Ascending aorta (tissue), 2 donors: ENCODE results near the gene LHX3. TPM values are rescaled to one million over a fixed set of nuclear protein-coding genes. Genes with fewer than 3 reads are reported as not detected.

Experiments used
- DNase-seq, 2 donors: peaks; one replicate each; pipeline ENCODE4 v3.0.0-alpha.2; 2019; ENCODE audit warnings: low spot score in 2 of 2
- H3K27ac ChIP-seq, 2 donors: fragments of 200-600 bp; sonication (generic); one replicate each; pipeline ENCODE4 v1.5.1; 2016 to 2017; ENCODE audit warnings: mild to moderate bottlenecking in 1 of 2
- H3K27me3 ChIP-seq: fragments of 200-600 bp; sonication (generic); one replicate; pipeline ENCODE4 v1.5.1; 2017
- H3K36me3 ChIP-seq, 2 donors: fragments of 200-600 bp; sonication (generic); one replicate each; pipeline ENCODE4 v1.5.1; 2016
- H3K4me1 ChIP-seq, 2 donors: fragments of 200-600 bp; sonication (generic); one replicate each; pipeline ENCODE4 v1.5.1; 2016 to 2017; ENCODE audit warnings: mild to moderate bottlenecking in 1 of 2
- H3K4me3 ChIP-seq, 2 donors: fragments of 200-600 bp; sonication (generic); one replicate each; pipeline ENCODE4 v1.5.1; 2016 to 2017; ENCODE audit warnings: mild to moderate bottlenecking in 1 of 2
- H3K9me3 ChIP-seq, 2 donors: fragments of 200-600 bp; sonication (generic); one replicate each; pipeline ENCODE4 v1.5.1; 2016
- intact Hi-C: fragments of 100-400 bp; cut with DNase I; formaldehyde crosslinking; loops from one replicate; pipeline ENCODE4 v1.15.1; 2023
- total RNA-seq: library from RNA; depleted of rRNA; stranded (reverse); fragments of >200 nt; gene quantifications from one replicate; pipeline ENCODE4 v1.1.0, GENCODE V29; 2016
- TF ChIP-seq, protein P1 (sequence below), 3 experiments: fragments of 200-600 bp in 2 of 3; fragments of 450-650 bp in 1 of 3; sonication (generic) in 2 of 3; IDR thresholded peaks; one replicate each; pipeline ENCODE4 v1.5.1; 2016 to 2019; ENCODE audit warnings: antibody characterized with exemption in 3 of 3, mild to moderate bottlenecking in 1 of 3, moderate library complexity in 1 of 3

Gene LHX3
- total RNA-seq, 1 donor from 2014 or later, result not detected

DNA sequence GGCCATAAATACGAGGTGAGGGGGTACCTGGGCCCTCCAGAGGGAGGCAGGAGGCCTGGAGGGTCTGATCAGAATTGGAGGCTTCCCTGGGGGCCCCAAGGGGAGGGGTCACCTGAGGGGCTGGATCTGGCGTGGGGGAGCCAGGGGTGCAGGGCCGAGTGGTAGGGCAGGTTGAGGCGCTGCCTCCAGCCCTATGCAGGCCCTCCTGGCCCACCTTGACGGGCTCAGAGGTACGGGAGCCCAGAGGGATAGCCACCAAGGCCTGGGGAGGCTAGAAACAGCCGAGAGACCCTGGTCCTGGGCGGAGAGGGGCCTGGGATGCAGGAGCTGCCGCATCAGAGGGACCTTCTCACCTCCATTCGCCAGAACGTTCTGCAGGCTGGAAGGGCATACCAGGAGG, 24.3 kb downstream of the LHX3 start:
- H3K27me3 ChIP-seq, result no peaks in the 10 kb centered on the region
- intact Hi-C loops, result no loop called here
- TF ChIP-seq, protein P1, sequence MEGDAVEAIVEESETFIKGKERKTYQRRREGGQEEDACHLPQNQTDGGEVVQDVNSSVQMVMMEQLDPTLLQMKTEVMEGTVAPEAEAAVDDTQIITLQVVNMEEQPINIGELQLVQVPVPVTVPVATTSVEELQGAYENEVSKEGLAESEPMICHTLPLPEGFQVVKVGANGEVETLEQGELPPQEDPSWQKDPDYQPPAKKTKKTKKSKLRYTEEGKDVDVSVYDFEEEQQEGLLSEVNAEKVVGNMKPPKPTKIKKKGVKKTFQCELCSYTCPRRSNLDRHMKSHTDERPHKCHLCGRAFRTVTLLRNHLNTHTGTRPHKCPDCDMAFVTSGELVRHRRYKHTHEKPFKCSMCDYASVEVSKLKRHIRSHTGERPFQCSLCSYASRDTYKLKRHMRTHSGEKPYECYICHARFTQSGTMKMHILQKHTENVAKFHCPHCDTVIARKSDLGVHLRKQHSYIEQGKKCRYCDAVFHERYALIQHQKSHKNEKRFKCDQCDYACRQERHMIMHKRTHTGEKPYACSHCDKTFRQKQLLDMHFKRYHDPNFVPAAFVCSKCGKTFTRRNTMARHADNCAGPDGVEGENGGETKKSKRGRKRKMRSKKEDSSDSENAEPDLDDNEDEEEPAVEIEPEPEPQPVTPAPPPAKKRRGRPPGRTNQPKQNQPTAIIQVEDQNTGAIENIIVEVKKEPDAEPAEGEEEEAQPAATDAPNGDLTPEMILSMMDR (IDR thresholded peaks at IDR 0.05), result no peak
- no peak for DNase-seq
- no peaks in the 10 kb centered on the region for H3K36me3 ChIP-seq
- H3K27ac ChIP-seq, result no peak overlapping the region
- H3K4me3 ChIP-seq, result no peak overlapping the region
- H3K4me1 ChIP-seq, result no peaks in the 10 kb centered on the region
- H3K9me3 ChIP-seq, result no peaks in the 10 kb centered on the region

GRCh38 chr9:136179761-136180160, 25.2 kb downstream of the LHX3 start:
- DNase-seq, result no peak
- Histone ChIP-seq H3K36me3 (no peaks in the 10 kb centered on the region), H3K4me3 (no peak overlapping the region), H3K9me3 (no peaks in the 10 kb centered on the region), H3K4me1 (no peaks in the 10 kb centered on the region), H3K27me3 (no peaks in the 10 kb centered on the region), H3K27ac (no peak overlapping the region)
- TF ChIP-seq, protein P1 (IDR thresholded peaks at IDR 0.05), result no peak
- intact Hi-C loops, result no loop called here

DNA sequence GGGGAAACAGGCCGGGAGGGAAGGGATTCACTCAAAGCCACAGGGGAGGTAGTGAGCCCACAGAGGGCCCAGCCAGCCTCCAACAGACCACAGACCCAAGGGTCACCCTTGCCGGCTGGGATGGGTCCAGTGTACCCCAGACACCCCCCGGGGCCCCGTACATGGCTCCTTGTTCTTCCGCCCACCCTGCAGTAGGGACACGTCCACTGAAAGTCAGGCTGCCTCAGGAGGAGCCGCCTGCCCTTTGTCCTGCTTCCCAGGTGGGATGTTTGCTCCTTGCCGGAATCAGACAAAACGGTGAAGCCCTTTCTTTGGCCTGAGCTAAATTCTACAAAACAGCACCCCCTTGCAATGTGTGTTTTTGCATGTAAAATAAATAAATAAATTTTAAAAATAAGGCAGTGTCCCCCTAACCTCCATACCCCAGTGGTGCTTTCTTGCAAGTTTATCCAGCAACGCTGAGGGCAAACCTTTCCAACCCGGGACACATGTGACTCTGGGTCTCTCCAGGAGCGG, 25.8 kb downstream of the LHX3 start:
- intact Hi-C loops, result no loop called here
- no peak overlapping the region for H3K4me3 ChIP-seq

GRCh38 chr9:136178773-136179075, 26.2 kb downstream of the LHX3 start:
- H3K27me3 ChIP-seq, result no peaks in the 10 kb centered on the region
- no peak overlapping the region for H3K4me3 ChIP-seq
- no peaks in the 10 kb centered on the region for H3K4me1 ChIP-seq
- no peaks in the 10 kb centered on the region for H3K36me3 ChIP-seq
- H3K27ac ChIP-seq, result no peak overlapping the region
- H3K9me3 ChIP-seq, result no peaks in the 10 kb centered on the region
- TF ChIP-seq, protein P1 (IDR thresholded peaks at IDR 0.05), result no peak
- no peak for DNase-seq
- intact Hi-C loops, result no loop called here

More for the DNA sequence above, 25.8 kb downstream of the LHX3 start:
- no peaks in the 10 kb centered on the region for H3K36me3 ChIP-seq
- H3K27ac ChIP-seq, result no peak overlapping the region
- TF ChIP-seq, protein P1 (IDR thresholded peaks at IDR 0.05), result no peak
- DNase-seq, result no peak
- H3K4me1 ChIP-seq, result no peaks in the 10 kb centered on the region
- H3K27me3 ChIP-seq, result no peaks in the 10 kb centered on the region
- H3K9me3 ChIP-seq, result no peaks in the 10 kb centered on the region

- H3K4me1 ChIP-seq, result no peaks in the 10 kb centered on the region
- intact Hi-C loops, result no loop called here
- no peaks in the 10 kb centered on the region for H3K9me3 ChIP-seq
- no peaks in the 10 kb centered on the region for H3K36me3 ChIP-seq
- no peak overlapping the region for H3K27ac ChIP-seq
- no peaks in the 10 kb centered on the region for H3K27me3 ChIP-seq
- no peak overlapping the region for H3K4me3 ChIP-seq
- TF ChIP-seq, protein P1 (IDR thresholded peaks at IDR 0.05), result no peak
- no peak for DNase-seq
These were observed 26.7 kb downstream of the LHX3 start for GRCh38 chr9:136178061-136178772.
